Heart left ventricle (tissue), 13 donors: Measurements from ENCODE around the gene C11orf58.

ENCODE experiments used
- POLR2A ChIP-seq, 2 donors: fragments of 450-650 bp; IDR thresholded peaks; one replicate each; pipeline ENCODE4 v1.6.1; 2017; ENCODE audit warnings: antibody characterized with exemption in 2 of 2, mild to moderate bottlenecking in 2 of 2, moderate library complexity in 2 of 2
- TF ChIP-seq, protein P1 (sequence below), 12 donors: fragments of 200-600 bp; sonication (generic) in 4 of 12; IDR thresholded peaks; one replicate each; pipeline versions ENCODE4 v1.5.0 to v1.8.0; 2018 to 2022; ENCODE audit warnings: antibody characterized with exemption in 12 of 12, mild to moderate bottlenecking in 5 of 12
- donor health status: ischemic (EF 13 %, LVEDD 7.1; RV severe dilation, severe dysfunction).
- donor health status: DM: no; HTN: yes; CAD: no.
- donor health status: DM: no; HTN: no; CAD: no.
- donor health status: ischemic (EF 25% LVEDD 6.9; RV normal size, moderate dysfunction).
- donor health status: ischemic (EF 25% LVEDD 5.7; RV mildly dilated, moderate dysfunction).
- donor health status: ischemic (EF 35%, LVEDD 5.7; RV mildly dilated, moderate dysfunction).
- donor health status: nonischemic (EF 11% LVEDD 7.7; RV severe dilation, severe dysfunction).
- donor health status: DM: yes; HTN: yes; CAD: no.
- donor health status: PGD.
- donor health status: ischemic (EF 29% LVEDD 5.4; RV normal size, mild dysfunction).
- donor health status: nonischemic (EF 23%, LVEDD 6.1; RV moderate dilation, normal function).

DNA sequence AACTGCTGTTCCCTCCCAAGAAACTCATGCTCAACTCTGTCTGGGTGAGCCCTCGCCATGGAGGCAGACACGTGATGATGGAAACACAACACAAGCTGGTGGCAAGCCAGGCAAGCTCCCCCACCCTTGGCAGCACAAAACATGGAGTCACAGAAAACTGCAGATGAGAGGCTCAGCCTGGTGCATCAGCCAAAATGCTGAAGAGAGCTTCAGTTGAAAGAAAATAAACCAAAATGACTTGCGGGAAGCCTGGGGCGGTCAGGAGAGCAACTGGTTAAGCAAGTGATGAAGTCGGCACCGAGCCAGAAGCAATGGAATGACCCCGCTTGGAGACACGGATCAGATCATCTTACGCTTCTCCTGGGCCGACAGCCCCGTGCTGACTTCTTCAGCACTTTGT, 68.3 kb downstream of the C11orf58 start:
- TF ChIP-seq, protein P1, sequence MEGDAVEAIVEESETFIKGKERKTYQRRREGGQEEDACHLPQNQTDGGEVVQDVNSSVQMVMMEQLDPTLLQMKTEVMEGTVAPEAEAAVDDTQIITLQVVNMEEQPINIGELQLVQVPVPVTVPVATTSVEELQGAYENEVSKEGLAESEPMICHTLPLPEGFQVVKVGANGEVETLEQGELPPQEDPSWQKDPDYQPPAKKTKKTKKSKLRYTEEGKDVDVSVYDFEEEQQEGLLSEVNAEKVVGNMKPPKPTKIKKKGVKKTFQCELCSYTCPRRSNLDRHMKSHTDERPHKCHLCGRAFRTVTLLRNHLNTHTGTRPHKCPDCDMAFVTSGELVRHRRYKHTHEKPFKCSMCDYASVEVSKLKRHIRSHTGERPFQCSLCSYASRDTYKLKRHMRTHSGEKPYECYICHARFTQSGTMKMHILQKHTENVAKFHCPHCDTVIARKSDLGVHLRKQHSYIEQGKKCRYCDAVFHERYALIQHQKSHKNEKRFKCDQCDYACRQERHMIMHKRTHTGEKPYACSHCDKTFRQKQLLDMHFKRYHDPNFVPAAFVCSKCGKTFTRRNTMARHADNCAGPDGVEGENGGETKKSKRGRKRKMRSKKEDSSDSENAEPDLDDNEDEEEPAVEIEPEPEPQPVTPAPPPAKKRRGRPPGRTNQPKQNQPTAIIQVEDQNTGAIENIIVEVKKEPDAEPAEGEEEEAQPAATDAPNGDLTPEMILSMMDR (IDR thresholded peaks at IDR 0.05), result no peak
- no peak for TF ChIP-seq POLR2A (IDR thresholded peaks at IDR 0.05)
